HG02973 (cell line): ENCODE results near the gene LMAN2L.

ENCODE experiments used
- ATAC-seq: cut with Tn5 transposase; IDR thresholded peaks from one replicate; pipeline ENCODE4 v1.9.1; 2021; ENCODE audit warnings: moderate library complexity; ENCODE audit not compliant: unreplicated experiment

LMAN2L gene

DNA sequence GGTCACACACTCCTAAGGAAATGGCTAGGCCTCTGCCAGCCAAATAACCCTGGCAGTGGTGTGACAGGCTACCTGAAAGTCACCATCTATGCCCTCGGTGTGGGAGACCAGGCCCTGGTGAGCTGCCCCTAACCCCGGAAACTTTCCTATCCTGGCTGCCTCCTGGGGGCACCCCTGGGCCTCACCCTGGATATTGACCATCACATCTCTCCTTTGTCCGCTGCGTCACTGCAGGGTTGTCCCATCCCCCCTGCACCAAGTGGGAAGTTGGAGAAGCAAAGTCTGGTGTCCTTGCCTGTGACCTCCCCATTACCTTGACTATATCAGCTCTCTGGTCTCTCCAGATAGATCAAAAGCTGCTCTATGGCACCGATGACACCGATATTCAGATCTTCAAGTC is 78.5 kb downstream of the LMAN2L start:
- ATAC-seq = no peak

DNA sequence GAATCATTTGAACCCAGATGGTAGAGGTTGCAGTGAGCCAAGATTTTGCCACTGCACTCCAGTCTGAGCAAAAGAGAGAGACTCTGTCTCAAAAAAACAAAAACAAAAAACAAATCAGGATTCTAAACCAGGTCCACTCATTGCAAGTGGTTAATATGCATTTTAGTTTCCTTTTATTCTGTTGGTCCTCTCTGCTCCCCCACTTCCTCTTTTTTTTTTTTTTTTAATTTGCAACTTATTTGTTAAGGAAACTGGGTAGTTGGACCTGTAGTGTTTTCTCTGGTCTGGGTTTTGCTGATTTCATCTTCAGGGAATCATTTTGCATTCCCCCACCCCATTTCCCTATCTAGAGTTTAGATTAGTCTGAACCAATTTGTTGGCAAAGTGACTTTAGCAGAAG is 83.3 kb downstream of the LMAN2L start:
- no peak for ATAC-seq
